ENCODE results near the gene MRPS34. TPM values are rescaled to one million over a fixed set of nuclear protein-coding genes. Genes with fewer than 3 reads are reported as not detected.
"Not testable (repeated sequence)": the region's sequence is repeated elsewhere in the genome, so short reads cannot be mapped to it uniquely, and the experiment has no call there.

Gene MRPS34
- total RNA-seq, 1 donor from 2014 or later, result 118 TPM

- intact Hi-C loops (cut with micrococcal nuclease), result no loop called here
Observed at GRCh38 chr16:1758923-1759322, 14.0 kb downstream of the MRPS34 start.

GRCh38 chr16:1757714-1758461, 15.0 kb downstream of the MRPS34 start:
- intact Hi-C loops (cut with micrococcal nuclease), result no loop called here

- intact Hi-C loops (cut with micrococcal nuclease), result no loop called here
Observed at GRCh38 chr16:1754204-1754603, 18.7 kb downstream of the MRPS34 start.

GRCh38 chr16:1752853-1753252, 20.1 kb downstream of the MRPS34 start:
- intact Hi-C loops (cut with micrococcal nuclease), result no loop called here

- intact Hi-C loops (cut with micrococcal nuclease), result no loop called here
Observed at GRCh38 chr16:1751946-1752345, 21.0 kb downstream of the MRPS34 start.

- intact Hi-C loops (cut with micrococcal nuclease), result no loop called here
Observed at GRCh38 chr16:1749152-1750117, 23.5 kb downstream of the MRPS34 start.

- intact Hi-C loops (cut with micrococcal nuclease), result no loop called here
Observed at GRCh38 chr16:1747934-1748333, 25.0 kb downstream of the MRPS34 start.

GRCh38 chr16:1746693-1747195, 26.2 kb downstream of the MRPS34 start:
- intact Hi-C loops (cut with micrococcal nuclease), result no loop called here

- intact Hi-C loops (cut with micrococcal nuclease), result no loop called here
Observed at GRCh38 chr16:1745900-1746692, 26.8 kb downstream of the MRPS34 start.

- intact Hi-C loops (cut with micrococcal nuclease), result no loop called here
Observed at GRCh38 chr16:1745181-1745899, 27.6 kb downstream of the MRPS34 start.

- intact Hi-C loops (cut with micrococcal nuclease), result no loop called here
Observed at GRCh38 chr16:1744338-1744840, 28.5 kb downstream of the MRPS34 start.

- intact Hi-C loops (cut with micrococcal nuclease), result no loop called here
Observed at GRCh38 chr16:1743376-1744337, 29.3 kb downstream of the MRPS34 start.

GRCh38 chr16:1741553-1742165, 31.3 kb downstream of the MRPS34 start:
- intact Hi-C loops (cut with micrococcal nuclease), result no loop called here

- intact Hi-C loops (cut with micrococcal nuclease), result no loop called here
Observed at GRCh38 chr16:1740781-1741490, 32.0 kb downstream of the MRPS34 start.

- intact Hi-C loops (cut with micrococcal nuclease), result no loop called here
Observed at GRCh38 chr16:1740234-1740633, 32.7 kb downstream of the MRPS34 start.

GRCh38 chr16:1734816-1735215, 38.1 kb downstream of the MRPS34 start:
- intact Hi-C loops (cut with micrococcal nuclease), result no loop called here

GRCh38 chr16:1734123-1734522, 38.8 kb downstream of the MRPS34 start:
- intact Hi-C loops (cut with micrococcal nuclease), result no loop called here

GRCh38 chr16:1732551-1732987, 40.4 kb downstream of the MRPS34 start:
- intact Hi-C loops (cut with micrococcal nuclease), result not testable (repeated sequence)
